ENCODE results near the gene MACROD2.

GRCh38 chr20:14838663-14839628, 843.6 kb downstream of the MACROD2 start:
- TF ChIP-seq CTCF (IDR thresholded peaks at IDR 0.05; ENCODE audit: insufficient read depth, low read length, poor library complexity, severe bottlenecking) (no peak), EZH2phosphoT487 (conservative IDR thresholded peaks at IDR 0.05; ENCODE audit: low read length) (no peak)
